OCI-LY3 (cell line): ENCODE measurements around the gene BICD1.
A peak's percentile ranks its signal among the peaks of the same experiment; 100 is the strongest.

Experiments
- H2AFZ ChIP-seq: fragments of 200-600, 300-600 bp; shearing (Covaris generic); 2 replicates; pipeline ENCODE4 v1.6.0; 2014; ENCODE audit warnings: antibody characterized with exemption, low read depth, low read length
- H3K27ac ChIP-seq: fragments of 200-600, 300-600 bp; sonication (generic); 2 replicates; pipeline ENCODE4 v1.5.1; 2014; ENCODE audit warnings: mild to moderate bottlenecking, low read length, moderate library complexity, mixed read lengths
- H3K27me3 ChIP-seq: fragments of 200-600, 300-600 bp; sonication (generic); 2 replicates; pipeline ENCODE4 v1.6.1; 2014; ENCODE audit warnings: low read depth, low read length, mixed read lengths
- H3K36me3 ChIP-seq: fragments of 200-600, 300-600 bp; sonication (generic); replicated peaks from 2 replicates; pipeline ENCODE3; 2014; ENCODE audit warnings: low read depth, low read length, mixed read lengths
- H3K4me1 ChIP-seq: fragments of 300-600, 200-600 bp; sonication (generic); 2 replicates; pipeline ENCODE4 v1.6.1; 2014; ENCODE audit warnings: low read length, mixed read lengths
- H3K4me2 ChIP-seq: fragments of 200-600, 300-600 bp; sonication (generic); 2 replicates; pipeline ENCODE4 v1.6.1; 2014; ENCODE audit warnings: low read length, mixed read lengths
- H3K4me3 ChIP-seq: fragments of 300-600, 200-600 bp; sonication (generic); 2 replicates; pipeline ENCODE4 v1.5.1; 2014; ENCODE audit warnings: antibody characterized with exemption, mild to moderate bottlenecking, low read length, moderate library complexity
- H3K79me2 ChIP-seq: fragments of 300-600, 200-600 bp; shearing (Covaris generic); 2 replicates; pipeline ENCODE4 v1.6.1; 2014; ENCODE audit warnings: mild to moderate bottlenecking, low read length, mixed read lengths
- H3K9ac ChIP-seq: fragments of 300-600, 200-600 bp; shearing (Covaris generic); 2 replicates; pipeline ENCODE4 v1.6.0; 2014; ENCODE audit warnings: mild to moderate bottlenecking, low read length, moderate library complexity
- H3K9me3 ChIP-seq: fragments of 200-600, 300-600 bp; shearing (Covaris generic); 2 replicates; pipeline ENCODE4 v1.6.1; 2014; ENCODE audit warnings: low read length, mixed read lengths; ENCODE audit not compliant: insufficient read depth
- H4K20me1 ChIP-seq: fragments of 200-600, 300-600 bp; sonication (generic); 2 replicates; pipeline ENCODE4 v1.6.1; 2016; ENCODE audit warnings: low read length, mixed read lengths; ENCODE audit not compliant: insufficient read depth
- CTCF ChIP-seq: fragments of 200-600, 300-600 bp; sonication (generic); IDR thresholded peaks from 2 replicates; pipeline ENCODE4 v1.5.1; 2014; ENCODE audit warnings: antibody characterized with exemption, low read length, low read depth
- EZH2phosphoT487 ChIP-seq: fragments of 200-600 bp; shearing (Covaris generic); IDR thresholded peaks from 2 replicates; pipeline ENCODE4 v1.6.1; 2018; ENCODE audit warnings: antibody characterized with exemption, mixed run types, low read depth

BICD1 gene

DNA sequence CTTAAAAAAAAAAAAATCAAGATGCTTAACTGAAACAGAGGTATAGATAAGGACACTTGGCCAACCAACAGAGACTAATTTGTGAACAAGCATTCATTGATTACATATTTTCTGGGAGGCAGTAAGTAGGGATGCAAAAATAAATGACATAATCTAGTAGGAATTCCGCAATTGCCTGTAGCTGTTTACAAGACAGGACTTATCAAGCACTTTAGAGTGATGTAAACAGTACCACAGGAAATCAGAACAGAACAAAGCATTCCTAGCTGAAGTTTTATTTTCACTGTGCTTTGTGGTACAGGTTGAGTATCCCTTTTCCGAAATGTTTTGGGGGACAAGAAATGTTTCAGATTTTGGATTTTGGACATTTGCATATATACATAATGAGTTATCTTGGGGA lies 224.5 kb downstream of the BICD1 start:
- H3K27me3 ChIP-seq, result no peaks in the 10 kb centered on the region
- no peaks in the 10 kb centered on the region for H3K79me2 ChIP-seq
- H3K4me1 ChIP-seq, result peaks cover 12% of the 10 kb centered on the region
- H3K4me2 ChIP-seq, result no peak overlapping the region
- TF ChIP-seq EZH2phosphoT487, result no peak
- TF ChIP-seq CTCF, result no peak
- H4K20me1 ChIP-seq, result no peaks in the 10 kb centered on the region
- H3K4me3 ChIP-seq, result no peak overlapping the region
- H2AFZ ChIP-seq, result no peak overlapping the region
- H3K9ac ChIP-seq, result no peak overlapping the region
- H3K36me3 ChIP-seq, result no peaks in the 10 kb centered on the region
- H3K27ac ChIP-seq, result no peak overlapping the region
- H3K9me3 ChIP-seq, result no peaks in the 10 kb centered on the region

DNA sequence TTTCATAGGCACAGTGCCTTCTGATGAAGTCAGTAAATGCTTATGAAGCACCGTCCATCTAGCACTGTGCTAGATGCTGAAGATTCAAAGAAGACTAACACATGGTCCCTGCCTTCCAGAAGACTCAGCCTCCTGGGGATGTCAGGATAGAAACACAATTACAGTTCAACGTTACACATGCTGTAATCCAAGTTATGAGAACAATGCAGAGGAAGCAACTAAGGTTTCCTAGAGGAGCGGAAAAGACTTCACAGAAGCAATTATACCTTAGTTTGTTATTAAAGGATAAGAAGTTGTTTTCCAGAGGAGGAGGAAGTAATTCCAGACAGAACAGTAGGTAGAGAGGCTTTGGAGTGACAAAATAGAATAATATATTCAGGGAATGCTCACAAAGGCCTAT lies 225.8 kb downstream of the BICD1 start:
- Histone ChIP-seq H3K36me3 (no peaks in the 10 kb centered on the region), H3K4me1 (peaks cover 12% of the 10 kb centered on the region), H4K20me1 (no peaks in the 10 kb centered on the region), H3K4me3 (no peak overlapping the region), H2AFZ (no peak overlapping the region), H3K9ac (no peak overlapping the region), H3K79me2 (no peaks in the 10 kb centered on the region), H3K27me3 (no peaks in the 10 kb centered on the region), H3K4me2 (no peak overlapping the region), H3K27ac (no peak overlapping the region), H3K9me3 (no peaks in the 10 kb centered on the region)
- TF ChIP-seq EZH2phosphoT487, result no peak
- TF ChIP-seq CTCF, result no peak

- Histone ChIP-seq H3K4me1 (peaks cover 12% of the 10 kb centered on the region), H3K79me2 (no peaks in the 10 kb centered on the region), H3K36me3 (no peaks in the 10 kb centered on the region), H3K9ac (no peak overlapping the region), H3K27ac (no peak overlapping the region), H4K20me1 (no peaks in the 10 kb centered on the region), H3K27me3 (no peaks in the 10 kb centered on the region), H3K4me3 (peak overlapping the region; percentile 47), H3K4me2 (peak overlapping the region; percentile 65), H2AFZ (no peak overlapping the region), H3K9me3 (no peaks in the 10 kb centered on the region)
- TF ChIP-seq EZH2phosphoT487, result no peak
- peak; percentile 29; the same call in 1 of the 2 replicates for TF ChIP-seq CTCF
Observed at GRCh38 chr12:32334371-32334777, 227.7 kb downstream of the BICD1 start.

- H4K20me1 ChIP-seq, result no peaks in the 10 kb centered on the region
- no peak overlapping the region for H2AFZ ChIP-seq
- no peaks in the 10 kb centered on the region for H3K9me3 ChIP-seq
- H3K36me3 ChIP-seq, result no peaks in the 10 kb centered on the region
- H3K4me2 ChIP-seq, result no peak overlapping the region
- peaks cover 12% of the 10 kb centered on the region for H3K4me1 ChIP-seq
- no peak for TF ChIP-seq CTCF
- no peak for TF ChIP-seq EZH2phosphoT487
- H3K4me3 ChIP-seq, result no peak overlapping the region
- H3K79me2 ChIP-seq, result no peaks in the 10 kb centered on the region
- no peak overlapping the region for H3K27ac ChIP-seq
- H3K9ac ChIP-seq, result no peak overlapping the region
- H3K27me3 ChIP-seq, result no peaks in the 10 kb centered on the region
Observed at GRCh38 chr12:32336261-32336660, 229.6 kb downstream of the BICD1 start.
